Fibroblast of skin of left quadriceps (primary cell): ENCODE measurements around the gene BUB1B.

Experiments used
- DNase-seq, 2 experiments: peaks; one replicate each; pipeline ENCODE4 v3.0.0-alpha.2; 2013; ENCODE audit warnings: low read depth in 2 of 2

The BUB1B gene

GRCh38 chr15:40239693-40240618 lies 79.1 kb downstream of the BUB1B start:
- DNase-seq: no peak

- DNase-seq: no peak
Observed at GRCh38 chr15:40240619-40241221, 79.9 kb downstream of the BUB1B start.

- DNase-seq: no peak
Observed at GRCh38 chr15:40241269-40242212, 80.7 kb downstream of the BUB1B start.

DNA sequence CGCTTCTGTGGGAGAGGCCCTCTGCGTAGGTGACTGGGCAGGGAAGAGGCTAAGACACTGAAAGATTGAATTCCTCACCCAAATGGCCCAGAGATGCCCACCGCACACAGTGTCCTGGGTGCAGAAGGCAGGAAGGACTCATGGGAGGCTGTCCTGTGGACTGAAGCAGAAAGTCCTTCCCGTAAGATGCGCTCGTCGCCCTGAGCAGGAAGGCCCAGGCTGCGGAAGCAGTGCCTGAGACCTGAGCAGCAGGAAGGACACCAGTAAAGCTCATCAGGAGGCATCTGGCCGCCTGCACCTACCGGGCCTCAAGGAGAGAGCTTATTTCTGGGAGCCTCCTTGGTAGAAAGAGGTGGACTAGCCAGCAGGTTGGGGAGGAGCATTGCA lies 81.3 kb downstream of the BUB1B start:
- DNase-seq: no peak

DNA sequence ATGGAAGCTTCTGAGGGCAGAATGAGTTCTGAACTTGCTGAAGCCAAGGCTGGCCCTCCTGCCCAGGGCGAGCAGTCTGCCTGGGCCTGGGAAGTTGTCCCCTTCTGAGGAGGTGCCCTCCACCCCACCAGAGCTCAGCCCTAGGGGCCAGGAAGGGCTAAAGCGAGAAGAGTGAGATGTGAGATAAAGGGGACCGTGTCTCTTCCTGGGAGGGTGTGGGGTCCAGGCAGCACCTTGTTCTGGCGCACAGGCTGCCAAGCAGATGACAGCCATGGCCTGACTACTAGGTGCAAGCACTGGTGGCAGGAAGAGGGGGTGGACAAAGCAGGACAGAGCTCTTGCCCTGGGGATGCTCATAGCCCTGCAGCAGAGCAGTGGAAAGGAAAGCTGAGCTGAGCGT lies 81.7 kb downstream of the BUB1B start:
- DNase-seq: no peak

DNA sequence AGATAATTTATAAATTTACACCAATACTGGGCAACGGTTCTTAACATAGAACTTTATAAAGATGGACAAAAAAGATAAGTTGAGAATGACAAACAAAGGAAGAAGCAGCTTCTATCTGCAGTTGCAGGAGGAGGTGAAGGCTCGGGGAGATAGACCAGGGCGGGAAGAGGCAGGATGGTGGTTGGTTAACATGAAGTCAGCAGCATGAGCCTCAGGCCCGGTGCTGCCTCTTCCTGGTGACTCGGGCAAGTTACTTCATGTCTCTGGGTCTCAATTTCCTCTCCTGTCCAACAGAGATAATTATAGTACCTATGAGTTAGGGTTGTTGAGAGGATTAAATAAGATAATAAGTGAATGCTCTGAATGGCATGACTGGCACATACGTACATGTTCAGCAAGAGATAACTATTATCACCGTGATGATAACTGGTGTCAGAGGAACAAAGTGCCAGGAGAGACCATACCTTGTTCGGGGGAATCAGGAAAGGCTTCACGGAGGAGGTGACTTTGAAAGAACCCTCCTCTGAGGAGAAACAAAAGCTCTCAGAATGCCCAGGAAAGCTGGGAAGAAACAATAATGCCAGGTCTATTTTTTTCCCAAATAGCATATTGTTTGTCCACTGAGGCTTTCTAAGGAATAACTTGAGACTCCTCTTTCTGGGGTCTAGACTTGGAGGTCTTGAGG lies 82.4 kb downstream of the BUB1B start:
- no peak for DNase-seq

DNA sequence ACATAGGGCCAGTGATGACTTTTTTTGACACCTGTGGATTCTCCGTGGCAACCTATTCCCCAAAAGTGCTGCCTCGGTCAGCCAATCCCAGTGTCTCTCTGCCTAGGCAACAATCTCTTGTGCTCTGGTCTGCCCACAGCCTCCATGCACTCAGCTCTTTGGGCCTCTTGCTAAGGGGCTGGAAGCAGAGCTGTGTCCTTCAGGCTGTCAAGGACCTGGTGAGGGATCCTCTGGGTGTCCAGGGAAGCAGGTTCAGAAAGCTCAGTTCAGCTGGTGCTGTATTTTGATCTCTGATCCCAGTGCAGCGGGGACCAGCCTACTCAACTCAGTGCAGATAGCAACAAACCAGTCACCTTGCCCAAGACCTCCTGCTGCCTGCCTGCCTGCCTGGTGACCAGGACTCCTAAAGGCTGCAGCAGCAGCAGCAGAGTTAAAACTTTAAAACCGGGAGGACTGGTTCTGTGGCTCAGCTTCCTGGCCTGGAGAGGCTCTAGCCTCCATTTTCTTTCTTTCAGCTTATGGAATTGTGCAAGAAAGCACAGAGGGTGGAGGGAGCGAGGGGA lies 84.2 kb downstream of the BUB1B start:
- no peak for DNase-seq

GRCh38 chr15:40245666-40246450 lies 85.0 kb downstream of the BUB1B start:
- DNase-seq: no peak

DNA sequence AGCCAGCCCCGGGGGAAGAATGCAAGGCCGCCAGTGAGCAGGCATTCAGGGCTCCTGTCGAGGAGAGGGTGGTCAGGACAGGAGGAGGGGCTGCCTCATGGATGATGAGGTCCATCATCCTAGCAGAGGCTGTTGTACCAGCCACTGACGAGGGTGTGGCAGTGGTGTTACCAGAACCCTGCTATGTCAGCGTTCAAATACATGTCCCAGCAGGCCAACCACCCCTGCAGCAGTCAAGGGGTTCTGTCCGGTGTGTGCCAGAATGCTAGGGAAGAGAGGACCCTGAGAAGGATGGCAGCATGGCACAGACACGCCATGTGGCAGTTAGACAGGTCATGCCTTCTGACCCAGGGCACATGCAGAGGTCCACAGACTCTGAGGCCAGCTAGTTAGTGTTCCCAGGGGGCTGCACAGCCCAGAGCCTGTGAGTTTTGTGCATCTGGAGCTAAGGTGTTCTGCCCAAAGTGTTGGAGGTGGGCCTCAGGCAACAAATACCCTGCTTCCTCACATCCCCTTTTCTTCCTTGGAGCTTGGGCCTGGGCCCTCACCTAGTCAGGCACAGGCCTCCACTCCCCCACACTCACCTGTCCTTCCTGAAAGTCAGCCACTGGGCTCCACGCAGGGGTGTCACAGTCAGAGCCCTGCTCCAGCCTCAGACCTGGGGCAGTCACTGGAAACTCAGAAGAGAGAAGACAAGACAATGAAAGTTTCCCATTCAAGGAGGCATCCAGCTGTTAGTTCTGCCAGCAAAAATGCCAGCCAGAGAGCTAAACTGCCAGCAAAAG lies 85.8 kb downstream of the BUB1B start:
- no peak for DNase-seq

- DNase-seq: no peak
Observed at GRCh38 chr15:40247406-40247971, 86.6 kb downstream of the BUB1B start.

- no peak for DNase-seq
Observed at GRCh38 chr15:40248006-40248783, 87.3 kb downstream of the BUB1B start.

- DNase-seq: no peak
Observed at GRCh38 chr15:40249477-40250303, 88.8 kb downstream of the BUB1B start.

- no peak for DNase-seq
Observed at GRCh38 chr15:40250304-40250656, 89.4 kb downstream of the BUB1B start.

GRCh38 chr15:40250771-40251483 lies 90.1 kb downstream of the BUB1B start:
- no peak for DNase-seq

GRCh38 chr15:40251486-40252140 lies 90.7 kb downstream of the BUB1B start:
- DNase-seq: no peak

GRCh38 chr15:40252141-40252437 lies 91.2 kb downstream of the BUB1B start:
- no peak for DNase-seq
